ENCODE data around the gene RDH8.

DNA sequence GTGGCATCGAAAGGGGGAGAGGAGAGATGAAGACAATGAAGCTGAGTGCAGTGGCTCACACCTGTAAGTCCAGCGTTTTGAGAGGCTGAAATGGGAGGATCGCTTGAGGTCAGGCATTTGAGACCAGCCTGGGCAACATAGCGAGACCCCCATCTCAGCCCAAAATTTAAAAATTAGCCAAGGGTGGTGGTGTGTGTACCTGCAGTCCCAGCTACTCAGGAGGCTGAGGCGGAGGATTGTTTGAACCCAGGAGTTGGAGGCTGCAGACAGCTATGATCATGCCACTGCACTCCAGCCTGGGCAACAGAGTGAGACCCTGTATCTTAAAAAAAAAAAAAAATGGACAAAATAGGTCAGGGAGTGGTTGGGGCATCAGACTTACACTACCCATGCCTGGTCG lies 7.6 kb downstream of the RDH8 start:
- TF ChIP-seq YY1 (IDR thresholded peaks at IDR 0.05; ENCODE audit: insufficient read depth, insufficient read length) (no peak), ZNF274 (IDR thresholded peaks at IDR 0.05; ENCODE audit: low read depth, low read length) (no peak)
